RWPE2 (cell line): ENCODE results near the gene OR5P2.

Experiments
- ATAC-seq: fragments of 200-7000 bp; cut with Tn5 transposase; 3 replicates; pipeline ENCODE4 v1.9.1; 2021; ENCODE audit warnings: low read depth
- DNase-seq: peaks from one replicate; pipeline ENCODE4 v3.0.0-alpha.2; 2020; ENCODE audit warnings: low spot score
- H3K27ac ChIP-seq: fragments of 450-650 bp; 2 replicates; pipeline ENCODE4 v1.5.1; 2017; ENCODE audit warnings: mild to moderate bottlenecking; ENCODE audit not compliant: poor library complexity, severe bottlenecking
- H3K27me3 ChIP-seq: fragments of 250-450 bp; sonication (Bioruptor Pico); 2 replicates; pipeline ENCODE4 v1.5.1; 2021; ENCODE audit warnings: mild to moderate bottlenecking, moderate library complexity; ENCODE audit not compliant: insufficient read depth, poor library complexity, severe bottlenecking
- H3K36me3 ChIP-seq: fragments of 250-450 bp; sonication (Bioruptor Pico); 2 replicates; pipeline ENCODE4 v1.5.1; 2020; ENCODE audit warnings: low read depth, mild to moderate bottlenecking, moderate library complexity
- H3K4me1 ChIP-seq: fragments of 250-450 bp; sonication (Bioruptor Pico); 2 replicates; pipeline ENCODE4 v1.5.1; 2021; ENCODE audit warnings: mild to moderate bottlenecking, moderate library complexity; ENCODE audit not compliant: insufficient read depth, poor library complexity, severe bottlenecking
- H3K4me3 ChIP-seq: fragments of 250-450 bp; sonication (Bioruptor Pico); 2 replicates; pipeline ENCODE4 v1.5.1; 2021; ENCODE audit warnings: mild to moderate bottlenecking, moderate library complexity; ENCODE audit not compliant: severe bottlenecking
- H3K9me3 ChIP-seq: fragments of 250-450 bp; sonication (Bioruptor Pico); 2 replicates; pipeline ENCODE4 v1.5.1; 2021; ENCODE audit warnings: mild to moderate bottlenecking, moderate library complexity; ENCODE audit not compliant: severe bottlenecking
- CTCF ChIP-seq: fragments of 450-650 bp; IDR thresholded peaks from one replicate; pipeline ENCODE4 v1.5.1; 2017; ENCODE audit warnings: mild to moderate bottlenecking, moderate library complexity; ENCODE audit not compliant: poor library complexity, severe bottlenecking

OR5P2 gene

DNA sequence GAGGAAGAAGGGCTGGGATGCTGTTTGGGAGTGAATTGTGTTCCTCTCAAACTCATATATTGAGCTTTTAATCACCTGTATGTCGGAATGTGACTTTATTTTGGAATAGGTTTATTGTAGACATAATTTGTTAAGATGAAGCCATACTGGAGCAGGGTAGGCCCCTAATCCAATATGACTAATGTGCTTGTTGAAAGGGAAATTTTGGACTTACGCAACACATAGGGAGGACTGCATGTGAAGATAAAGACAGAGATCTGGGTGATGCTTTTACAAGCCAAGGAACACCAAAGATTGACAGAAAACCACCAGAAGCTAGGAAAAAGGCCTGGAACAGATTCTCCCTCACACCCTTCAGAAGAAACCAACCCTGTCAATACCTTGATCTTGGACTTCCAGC, 47.3 kb downstream of the OR5P2 start:
- Histone ChIP-seq H3K4me1 (no peaks in the 10 kb centered on the region), H3K9me3 (no peaks in the 10 kb centered on the region), H3K36me3 (no peaks in the 10 kb centered on the region), H3K4me3 (no peak overlapping the region), H3K27me3 (no peaks in the 10 kb centered on the region), H3K27ac (no peak overlapping the region)
- DNase-seq, result no peak
- no peak for TF ChIP-seq CTCF
- no peak for ATAC-seq
